Lower lobe of right lung (tissue), 2 donors: Measurements from ENCODE around the gene RBMS1. TPM values are rescaled to one million over a fixed set of nuclear protein-coding genes. Genes with fewer than 3 reads are reported as not detected.

Source experiments
- ATAC-seq, 2 donors: fragments of 200-7000 bp; cut with Tn5 transposase; one replicate each; pipeline ENCODE4 v1.9.1; 2020 to 2022; ENCODE audit warnings: mild to moderate bottlenecking in 2 of 2, moderate library complexity in 2 of 2
- DNase-seq: peaks from one replicate; pipeline ENCODE4 v3.0.0-alpha.2; 2020
- H3K27ac ChIP-seq: fragments of 200-600 bp; one replicate; pipeline ENCODE4 v1.8.0; 2022
- H3K27me3 ChIP-seq: fragments of 200-600 bp; one replicate; pipeline ENCODE4 v1.8.0; 2022; ENCODE audit warnings: low read depth
- H3K36me3 ChIP-seq: fragments of 200-600 bp; one replicate; pipeline ENCODE4 v1.8.0; 2022; ENCODE audit warnings: mild to moderate bottlenecking
- H3K4me1 ChIP-seq: fragments of 200-600 bp; one replicate; pipeline ENCODE4 v1.8.0; 2022
- H3K4me3 ChIP-seq: fragments of 200-600 bp; one replicate; pipeline ENCODE4 v1.8.0; 2022; ENCODE audit warnings: mild to moderate bottlenecking
- H3K9me3 ChIP-seq: fragments of 200-600 bp; one replicate; pipeline ENCODE4 v1.8.0; 2022
- CTCF ChIP-seq: fragments of 200-600 bp; IDR thresholded peaks from one replicate; pipeline ENCODE4 v1.8.0; 2022; ENCODE audit warnings: antibody characterized with exemption, mild to moderate bottlenecking
- intact Hi-C: fragments of 100-400 bp; cut with DNase I; formaldehyde crosslinking; loops from one replicate; pipeline ENCODE4 v1.11.0; 2022
- total RNA-seq: library from RNA; stranded (reverse); fragmentation: NEBNext Ultra II Directional; extraction: Animal tissue kit (Norgen Biotek cat#: 25700); gene quantifications from one replicate; pipeline ENCODE4 v1.2.1, GENCODE V29; 2021
- donor health status: DM: no; HTN: yes; CAD: no; lungs with severe emphysema.

RBMS1 gene
- total RNA-seq, 1 donor from 2014 or later: 95.3 TPM

GRCh38 chr2:160349306-160349705 is 144.3 kb downstream of the RBMS1 start:
- H3K27me3 ChIP-seq: no peaks in the 10 kb centered on the region
- intact Hi-C loops: loop anchor here (10.0 kb wide), 1 partner anchor 45 kb away; no protein-coding TSS in a partner anchor
- H3K36me3 ChIP-seq: no peaks in the 10 kb centered on the region
- no peak for TF ChIP-seq CTCF
- H3K4me3 ChIP-seq: no peak overlapping the region
- ATAC-seq (no peak), DNase-seq (no peak)
- H3K9me3 ChIP-seq: no peaks in the 10 kb centered on the region
- H3K4me1 ChIP-seq: peaks cover 70% of the 10 kb centered on the region
- no peak overlapping the region for H3K27ac ChIP-seq

- Histone ChIP-seq H3K4me1 (peaks cover 56% of the 10 kb centered on the region), H3K36me3 (no peaks in the 10 kb centered on the region), H3K9me3 (no peaks in the 10 kb centered on the region), H3K27me3 (no peaks in the 10 kb centered on the region), H3K27ac (no peak overlapping the region), H3K4me3 (no peak overlapping the region)
- DNase-seq (no peak), ATAC-seq (no peak)
- no peak for TF ChIP-seq CTCF
- intact Hi-C loops: loop anchor here (10.0 kb wide), 1 partner anchor 47 kb away; no protein-coding TSS in a partner anchor
Measured at GRCh38 chr2:160347269-160347863, 146.2 kb downstream of the RBMS1 start.

- no peak for DNase-seq
- Histone ChIP-seq H3K27me3 (no peaks in the 10 kb centered on the region), H3K27ac (no peak overlapping the region), H3K4me1 (peaks cover 44% of the 10 kb centered on the region), H3K4me3 (no peak overlapping the region), H3K36me3 (no peaks in the 10 kb centered on the region), H3K9me3 (no peaks in the 10 kb centered on the region)
- ATAC-seq: peak in 1 of 2 donors; percentile 65
- intact Hi-C loops: loop anchor here (10.0 kb wide), 1 partner anchor 50 kb away; no protein-coding TSS in a partner anchor
- TF ChIP-seq CTCF: no peak
Measured at GRCh38 chr2:160345071-160345764, 148.4 kb downstream of the RBMS1 start.

GRCh38 chr2:160343404-160343803 is 150.2 kb downstream of the RBMS1 start:
- H3K9me3 ChIP-seq: no peaks in the 10 kb centered on the region
- DNase-seq (no peak), ATAC-seq (no peak)
- intact Hi-C loops: loop anchor here (10.0 kb wide), 1 partner anchor 51 kb away; no protein-coding TSS in a partner anchor
- no peaks in the 10 kb centered on the region for H3K27me3 ChIP-seq
- TF ChIP-seq CTCF: no peak
- no peak overlapping the region for H3K27ac ChIP-seq
- no peak overlapping the region for H3K4me3 ChIP-seq
- peaks cover 49% of the 10 kb centered on the region for H3K4me1 ChIP-seq
- H3K36me3 ChIP-seq: no peaks in the 10 kb centered on the region

- H3K9me3 ChIP-seq: no peaks in the 10 kb centered on the region
- no peak for ATAC-seq
- no peaks in the 10 kb centered on the region for H3K27me3 ChIP-seq
- H3K4me1 ChIP-seq: peaks cover 50% of the 10 kb centered on the region
- intact Hi-C loops: loop anchor here (10.0 kb wide), 2 partner anchors 55 to 155 kb away; partner anchors contain the start of gene RBMS1
- DNase-seq: no peak
- no peak for TF ChIP-seq CTCF
- no peaks in the 10 kb centered on the region for H3K36me3 ChIP-seq
- no peak overlapping the region for H3K4me3 ChIP-seq
- H3K27ac ChIP-seq: no peak overlapping the region
Measured at GRCh38 chr2:160339726-160340125, 153.9 kb downstream of the RBMS1 start.
